ENCODE data around the gene MAN1C1. TPM values are rescaled to one million over a fixed set of nuclear protein-coding genes. Genes with fewer than 3 reads are reported as not detected.

Gene MAN1C1
- total RNA-seq, 1 experiment from 2014 or later = 9.3 TPM

DNA sequence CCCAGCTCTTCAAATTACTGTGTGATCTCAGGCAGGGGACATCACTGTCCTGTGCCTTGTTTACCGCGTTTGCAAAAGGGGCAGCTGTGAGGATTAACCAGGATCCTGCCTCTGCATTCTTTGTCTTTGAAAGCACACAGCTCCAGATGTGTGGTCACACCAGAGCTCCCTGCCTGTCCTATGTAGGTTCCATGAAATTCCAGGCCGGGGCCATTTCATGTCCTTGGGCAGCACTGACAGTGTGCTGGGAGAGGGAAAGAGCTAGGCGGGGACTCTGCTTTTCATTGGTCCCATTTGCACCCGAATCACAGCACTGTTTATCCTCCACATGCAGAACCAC lies 141.2 kb downstream of the MAN1C1 start:
- H3K14ac ChIP-seq (ENCODE audit: insufficient read depth, low read length) = no peak overlapping the region
- no peak overlapping the region; a peak in 1 of 7 replicates for H3K27ac Mint-ChIP-seq
- peaks cover 3% of the 10 kb centered on the region for H4K20me1 ChIP-seq (ENCODE audit: control insufficient read depth, insufficient read depth, insufficient read length)
- H3K4me2 ChIP-seq (ENCODE audit: insufficient read depth, insufficient read length, low read length) = no peak overlapping the region
- H2BK12ac ChIP-seq (ENCODE audit: insufficient read length, low read depth, low read length) = no peak overlapping the region
- peaks cover 36 to 53% of the 10 kb centered on the region in 2 experiments for H3K4me1 Mint-ChIP-seq
- H3K79me2 ChIP-seq (ENCODE audit: insufficient read depth, low read length) = no peaks in the 10 kb centered on the region
- H2BK15ac ChIP-seq (ENCODE audit: low read depth, low read length) = no peak overlapping the region
- no peaks in the 10 kb centered on the region for H3K36me3 Mint-ChIP-seq (ENCODE audit: insufficient read depth in 1 of 3, low read depth in 3 of 3)
- no peak overlapping the region for H4K91ac ChIP-seq (ENCODE audit: insufficient read length, low read depth, low read length)
- H3K9ac ChIP-seq (ENCODE audit: extremely low read depth, insufficient read length, low read length) = no peak overlapping the region
- no peak overlapping the region for H3K4ac ChIP-seq (ENCODE audit: low read depth, low read length)
- H3K18ac ChIP-seq (ENCODE audit: insufficient read length, low read depth, low read length) = no peak overlapping the region
- H4K5ac ChIP-seq (ENCODE audit: insufficient read length, low read depth, low read length) = no peak overlapping the region
- no peak overlapping the region for H2AK5ac ChIP-seq (ENCODE audit: insufficient read length, low read length)
- no peak overlapping the region for H3T11ph ChIP-seq (ENCODE audit: low read length)
- no peaks in the 10 kb centered on the region for H3K9me3 ChIP-seq (ENCODE audit: control insufficient read depth, low read depth, low read length)
- peak overlapping the region in 1 of 2 experiments; percentile 50; a peak in 1 of 5 replicates for H3K4me3 Mint-ChIP-seq
- no peaks in the 10 kb centered on the region for H3K4me1 ChIP-seq (ENCODE audit: insufficient read depth, low read length)
- WGBS (ENCODE audit: extremely low coverage, insufficient read length, low lambda C conversion rate) = no CpG with 5 or more reads among the region's 5 CpGs
- no peaks in the 10 kb centered on the region for H3K23me2 ChIP-seq (ENCODE audit: insufficient read length, low read depth, low read length, poor library complexity, severe bottlenecking)
- H3K9me3 Mint-ChIP-seq = no peaks in the 10 kb centered on the region
- no peak overlapping the region for H3K23ac ChIP-seq (ENCODE audit: insufficient read length, low read depth, low read length)
- DNase-seq = no peak
- no peaks in the 10 kb centered on the region for H3K79me1 ChIP-seq (ENCODE audit: insufficient read depth, low read depth, low read length, poor library complexity, severe bottlenecking)
- H3K27ac ChIP-seq (ENCODE audit: insufficient read length, low read depth, low read length) = no peak overlapping the region
- TF ChIP-seq, protein P1, sequence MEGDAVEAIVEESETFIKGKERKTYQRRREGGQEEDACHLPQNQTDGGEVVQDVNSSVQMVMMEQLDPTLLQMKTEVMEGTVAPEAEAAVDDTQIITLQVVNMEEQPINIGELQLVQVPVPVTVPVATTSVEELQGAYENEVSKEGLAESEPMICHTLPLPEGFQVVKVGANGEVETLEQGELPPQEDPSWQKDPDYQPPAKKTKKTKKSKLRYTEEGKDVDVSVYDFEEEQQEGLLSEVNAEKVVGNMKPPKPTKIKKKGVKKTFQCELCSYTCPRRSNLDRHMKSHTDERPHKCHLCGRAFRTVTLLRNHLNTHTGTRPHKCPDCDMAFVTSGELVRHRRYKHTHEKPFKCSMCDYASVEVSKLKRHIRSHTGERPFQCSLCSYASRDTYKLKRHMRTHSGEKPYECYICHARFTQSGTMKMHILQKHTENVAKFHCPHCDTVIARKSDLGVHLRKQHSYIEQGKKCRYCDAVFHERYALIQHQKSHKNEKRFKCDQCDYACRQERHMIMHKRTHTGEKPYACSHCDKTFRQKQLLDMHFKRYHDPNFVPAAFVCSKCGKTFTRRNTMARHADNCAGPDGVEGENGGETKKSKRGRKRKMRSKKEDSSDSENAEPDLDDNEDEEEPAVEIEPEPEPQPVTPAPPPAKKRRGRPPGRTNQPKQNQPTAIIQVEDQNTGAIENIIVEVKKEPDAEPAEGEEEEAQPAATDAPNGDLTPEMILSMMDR (conservative IDR thresholded peaks at IDR 0.05) = no peak
- no peak overlapping the region for H2BK20ac ChIP-seq (ENCODE audit: low read depth, low read length, poor library complexity, severe bottlenecking)
- no peak overlapping the region for H4K8ac ChIP-seq (replicated peaks; ENCODE audit: insufficient read length, low read depth, low read length)
- H2BK120ac ChIP-seq (ENCODE audit: low read depth, low read length, poor library complexity, severe bottlenecking) = no peak overlapping the region
- H3K56ac ChIP-seq (ENCODE audit: insufficient read length, low read depth, low read length) = no peak overlapping the region
- H3K27me3 ChIP-seq (ENCODE audit: insufficient read depth, low read length) = no peaks in the 10 kb centered on the region
- H2AFZ ChIP-seq (ENCODE audit: low read length) = no peak overlapping the region
- peaks cover 6% of the 10 kb centered on the region for H3K27me3 Mint-ChIP-seq (ENCODE audit: low read depth)
- H2BK5ac ChIP-seq (ENCODE audit: insufficient read length, low read length) = no peak overlapping the region
